Measurements from ENCODE around the gene ANKRD1.

Gene ANKRD1

DNA sequence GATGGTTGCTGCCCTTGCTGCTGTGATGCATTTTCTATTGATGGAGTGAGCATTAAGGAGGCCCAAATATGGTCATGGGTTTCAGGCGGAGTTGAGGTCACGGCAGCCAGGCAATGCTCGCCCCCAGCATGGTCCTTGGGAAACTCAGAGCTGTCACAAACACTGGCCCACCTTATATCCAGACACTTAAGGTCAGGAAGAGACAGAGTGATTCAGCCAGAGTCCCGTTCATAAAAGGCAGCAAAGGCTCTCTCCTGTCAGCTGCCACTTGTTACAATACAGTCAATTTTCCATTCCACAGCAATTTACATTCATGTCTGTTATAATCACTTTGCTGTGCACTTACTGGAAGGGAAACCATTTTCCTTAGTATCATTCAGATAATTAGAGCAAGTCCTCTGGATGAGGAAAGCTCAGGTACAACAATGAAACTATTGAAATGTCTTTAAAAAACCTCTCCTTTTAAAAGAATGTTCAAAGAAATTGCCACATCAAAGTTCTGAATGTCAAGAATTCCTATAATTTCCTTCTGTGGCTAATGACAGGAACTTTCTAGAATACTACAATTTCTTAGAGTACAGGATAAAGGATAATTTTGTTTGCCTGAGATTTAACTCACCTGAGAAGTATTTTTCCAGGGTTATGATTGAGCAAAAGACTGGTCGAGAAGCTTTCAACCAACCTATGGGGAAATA is 14.8 kb upstream of the ANKRD1 start:
- DNase-seq = peak; percentile 33

DNA sequence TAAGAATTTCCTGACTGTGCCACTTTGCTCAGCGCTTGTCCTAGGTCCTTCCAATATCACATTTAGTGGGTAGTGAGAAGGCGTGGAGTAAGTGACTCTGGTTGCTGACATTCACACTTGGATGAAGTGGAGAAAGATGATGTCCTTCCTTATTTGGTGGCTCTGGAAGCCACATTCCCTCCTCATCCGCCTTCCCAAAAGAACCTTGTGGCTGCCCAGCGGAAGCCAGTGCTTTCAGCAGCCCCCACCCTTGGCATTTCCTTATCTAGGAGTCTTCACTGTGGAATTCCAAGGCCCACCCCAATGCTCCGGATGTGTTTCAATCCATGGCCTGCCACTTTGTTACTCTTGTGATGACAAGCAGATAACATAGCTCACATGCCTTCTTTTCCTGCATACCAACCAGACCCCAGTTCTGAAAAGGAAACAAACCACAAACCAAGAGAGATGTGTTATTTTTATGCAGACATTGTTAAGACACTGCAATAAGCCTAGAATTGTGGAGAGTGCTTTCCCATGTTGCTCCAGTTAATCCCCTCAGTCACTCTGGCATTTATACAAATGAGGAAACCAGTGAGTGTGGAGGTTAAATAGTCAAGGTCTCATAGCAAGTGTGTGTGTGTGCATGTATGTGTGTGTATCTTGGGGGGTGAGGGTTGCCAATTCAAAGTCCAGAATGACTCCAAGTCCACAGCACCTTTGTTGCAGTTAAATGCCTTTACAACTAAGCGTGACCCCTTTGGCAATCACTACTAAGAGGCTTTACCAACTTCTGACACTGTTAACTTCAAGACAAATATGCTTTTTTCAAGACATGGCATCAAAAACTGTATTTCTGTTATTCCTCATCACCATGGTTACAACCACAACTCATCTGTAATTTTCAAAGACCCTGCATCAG is 10.3 kb upstream of the ANKRD1 start:
- peak; percentile 100 for DNase-seq

DNA sequence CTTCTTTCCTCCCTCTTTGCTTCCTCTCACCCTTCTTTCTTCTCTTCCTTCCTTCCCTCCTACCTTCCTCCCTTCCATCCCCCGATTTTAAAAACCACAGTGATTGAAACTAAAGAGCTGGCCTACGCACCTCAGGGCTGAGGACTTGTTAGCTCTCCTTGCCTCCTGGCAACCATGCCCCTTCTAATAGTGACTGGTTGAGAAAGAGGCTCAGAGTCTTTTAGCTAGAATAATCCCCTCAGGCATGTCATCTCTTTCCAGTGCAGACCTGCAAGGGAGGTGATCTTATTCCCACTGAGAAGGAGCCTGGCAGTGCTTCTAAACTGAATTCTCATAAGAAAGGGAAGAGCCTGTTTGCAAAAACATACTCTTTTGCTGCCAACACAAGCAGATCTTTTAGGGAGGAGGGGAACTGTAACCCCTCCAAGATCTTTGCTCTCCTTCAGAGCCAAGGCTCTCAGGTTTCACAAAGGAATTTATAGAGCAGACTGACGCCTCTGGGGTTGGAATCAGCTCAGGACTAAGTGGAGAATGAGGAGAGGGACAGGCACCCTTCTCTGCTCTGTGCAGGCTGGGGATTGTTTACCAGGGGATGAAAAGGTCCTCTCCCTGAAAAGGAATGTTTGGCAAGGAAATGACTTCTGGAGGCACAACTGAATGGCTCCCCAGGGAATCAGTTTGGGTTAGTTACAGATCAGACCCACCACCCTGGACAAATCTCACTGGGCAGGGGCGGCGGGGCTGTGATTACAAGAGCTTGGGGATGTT is 9.4 kb upstream of the ANKRD1 start:
- peak; percentile 95 for DNase-seq

DNA sequence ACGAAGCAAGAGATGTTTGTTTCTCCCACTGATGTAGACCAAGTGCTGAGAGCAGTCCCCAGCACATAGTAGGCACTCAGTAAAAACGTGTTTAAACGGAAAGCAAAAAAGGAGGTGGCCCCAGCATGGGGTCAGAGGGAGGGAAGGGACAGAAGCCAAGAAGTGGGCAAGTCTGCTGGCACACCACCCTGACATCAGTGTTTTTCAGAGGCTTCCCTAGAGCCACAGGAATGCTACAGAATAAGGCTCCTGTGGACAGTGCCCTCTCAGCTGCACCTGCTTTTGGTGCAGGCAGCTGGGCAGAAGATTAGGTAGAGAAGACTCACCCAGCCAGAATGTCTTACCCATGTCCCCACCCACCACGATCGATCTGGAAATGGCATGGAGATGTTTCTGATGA is 8.3 kb upstream of the ANKRD1 start:
- DNase-seq = no peak

DNA sequence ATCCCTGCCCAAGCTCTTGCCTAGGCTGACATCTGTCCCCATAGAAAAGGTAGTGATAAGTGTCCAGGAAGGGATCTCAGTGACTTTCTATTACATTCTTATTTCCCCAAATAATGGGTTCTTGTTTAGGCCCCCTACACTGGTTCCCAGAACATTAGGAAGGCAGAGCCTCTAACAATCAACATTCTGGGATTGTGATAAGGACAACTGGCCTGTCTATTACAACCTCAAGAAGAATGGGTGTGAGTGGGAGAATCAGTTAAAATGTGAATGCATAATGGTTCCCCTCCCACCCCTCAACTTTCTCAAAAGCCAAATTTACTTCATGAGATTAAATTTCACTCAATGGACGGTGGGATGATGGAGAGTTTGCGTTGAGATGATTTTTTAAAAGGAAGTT is 6.4 kb upstream of the ANKRD1 start:
- no peak for DNase-seq

DNA sequence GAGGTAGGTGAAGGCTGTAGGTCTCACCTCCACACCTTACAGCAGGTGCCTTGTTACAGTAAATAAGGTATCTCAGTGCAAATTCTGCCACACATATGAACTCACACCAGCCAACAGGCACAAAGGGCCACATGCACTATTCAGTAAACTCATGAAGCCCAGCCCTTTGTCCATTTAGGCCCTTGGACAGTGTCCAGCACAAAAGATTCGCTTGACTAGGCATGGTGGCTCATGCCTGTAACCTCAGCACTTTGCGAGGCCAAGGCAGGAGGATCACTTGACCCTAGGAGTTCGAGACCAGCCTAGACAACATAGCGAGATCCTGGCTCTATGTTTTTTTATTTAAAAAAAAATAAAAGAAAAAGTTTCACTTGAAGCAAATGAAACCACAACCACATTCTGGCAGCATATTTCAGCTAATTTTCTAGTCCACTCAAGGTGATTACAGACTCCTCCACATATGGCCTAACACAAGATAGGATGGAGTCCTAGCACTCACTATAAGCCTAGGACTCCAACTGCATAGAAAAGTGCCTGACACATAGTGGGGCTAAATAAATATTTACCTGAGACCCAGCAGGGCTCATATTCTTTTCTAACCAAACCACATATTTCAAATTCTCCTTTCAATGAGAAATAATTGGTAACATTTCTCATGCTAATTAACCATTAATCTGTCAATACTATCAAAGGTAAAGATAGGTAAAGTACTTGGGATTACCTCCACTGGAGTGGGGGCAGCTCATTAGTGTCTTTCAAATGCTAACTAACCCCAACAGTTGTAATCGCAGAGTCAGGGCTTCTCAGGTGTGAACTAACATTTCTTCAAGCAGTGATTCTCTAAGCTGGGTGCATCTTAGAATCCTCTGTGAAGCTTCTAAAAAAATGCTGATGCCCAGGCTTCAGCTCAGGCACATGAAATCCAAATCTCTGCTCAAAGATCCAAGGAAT is 4.5 kb upstream of the ANKRD1 start:
- DNase-seq = no peak

DNA sequence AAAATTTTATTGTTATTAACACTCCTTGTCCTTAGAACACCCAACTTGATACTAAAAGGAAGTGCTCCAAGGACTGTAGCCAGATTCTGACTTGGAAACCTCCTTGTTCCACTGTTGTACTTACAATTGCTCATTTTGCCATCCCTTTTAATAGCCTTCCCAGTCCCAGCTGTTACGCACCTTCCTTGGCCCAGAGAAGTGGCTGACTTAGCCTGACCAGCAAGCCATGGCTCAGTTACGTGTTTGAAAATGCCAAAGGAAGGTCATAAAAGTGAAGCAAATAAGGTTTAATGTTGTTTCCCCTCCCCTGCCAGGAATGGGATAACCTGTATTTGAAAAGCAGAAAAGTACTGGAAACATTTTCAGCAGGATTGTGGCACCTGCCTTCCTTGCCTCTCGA is 3.7 kb upstream of the ANKRD1 start:
- no peak for DNase-seq

DNA sequence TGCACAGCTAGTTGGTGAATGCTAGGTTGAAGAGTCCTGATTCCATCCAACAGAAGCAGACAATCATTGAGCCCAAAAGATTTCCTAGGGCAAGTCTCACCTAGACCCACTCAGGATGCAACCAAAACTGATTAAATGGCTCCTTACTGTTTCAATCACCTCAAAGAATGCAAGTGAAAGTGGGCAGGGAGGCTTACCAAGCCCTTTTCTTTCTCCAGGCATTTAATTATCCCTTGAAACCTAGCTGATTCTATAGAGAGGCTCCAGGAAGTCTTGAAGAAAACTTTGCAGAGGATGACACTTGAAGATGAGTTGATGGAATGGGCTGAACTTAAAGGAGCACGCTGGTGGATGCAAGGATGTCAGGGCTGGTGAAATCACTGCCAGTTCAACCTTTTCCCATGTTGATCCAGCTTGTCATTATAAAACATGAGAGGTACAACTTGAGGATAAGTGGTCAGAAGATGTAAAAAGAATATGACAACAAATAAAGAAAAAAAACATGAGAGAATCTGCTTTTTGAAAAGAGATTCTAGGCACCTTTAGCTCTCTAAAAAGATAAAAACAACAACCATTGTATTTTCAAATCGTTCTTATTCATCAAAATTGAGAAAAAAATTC is 2.3 kb upstream of the ANKRD1 start:
- DNase-seq = no peak

DNA sequence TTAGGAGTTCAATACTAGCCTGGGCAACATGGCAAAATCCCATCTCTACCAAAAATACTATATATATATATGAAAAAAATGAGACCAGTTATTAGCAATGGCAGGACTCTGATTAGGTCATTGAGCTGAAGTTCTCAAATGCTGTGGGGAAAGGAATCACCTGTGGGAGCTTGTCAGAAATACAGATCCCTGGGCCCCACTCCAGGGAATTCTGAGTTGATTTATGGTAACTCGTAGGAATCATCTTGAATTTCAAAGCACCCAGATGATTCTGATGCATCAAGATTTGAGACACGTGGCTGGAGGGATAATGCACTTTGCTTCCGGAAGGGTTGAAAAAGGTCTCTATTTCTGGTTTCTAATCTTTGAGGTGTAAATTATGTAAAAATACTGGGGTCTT is 1.0 kb upstream of the ANKRD1 start:
- no peak for DNase-seq

DNA sequence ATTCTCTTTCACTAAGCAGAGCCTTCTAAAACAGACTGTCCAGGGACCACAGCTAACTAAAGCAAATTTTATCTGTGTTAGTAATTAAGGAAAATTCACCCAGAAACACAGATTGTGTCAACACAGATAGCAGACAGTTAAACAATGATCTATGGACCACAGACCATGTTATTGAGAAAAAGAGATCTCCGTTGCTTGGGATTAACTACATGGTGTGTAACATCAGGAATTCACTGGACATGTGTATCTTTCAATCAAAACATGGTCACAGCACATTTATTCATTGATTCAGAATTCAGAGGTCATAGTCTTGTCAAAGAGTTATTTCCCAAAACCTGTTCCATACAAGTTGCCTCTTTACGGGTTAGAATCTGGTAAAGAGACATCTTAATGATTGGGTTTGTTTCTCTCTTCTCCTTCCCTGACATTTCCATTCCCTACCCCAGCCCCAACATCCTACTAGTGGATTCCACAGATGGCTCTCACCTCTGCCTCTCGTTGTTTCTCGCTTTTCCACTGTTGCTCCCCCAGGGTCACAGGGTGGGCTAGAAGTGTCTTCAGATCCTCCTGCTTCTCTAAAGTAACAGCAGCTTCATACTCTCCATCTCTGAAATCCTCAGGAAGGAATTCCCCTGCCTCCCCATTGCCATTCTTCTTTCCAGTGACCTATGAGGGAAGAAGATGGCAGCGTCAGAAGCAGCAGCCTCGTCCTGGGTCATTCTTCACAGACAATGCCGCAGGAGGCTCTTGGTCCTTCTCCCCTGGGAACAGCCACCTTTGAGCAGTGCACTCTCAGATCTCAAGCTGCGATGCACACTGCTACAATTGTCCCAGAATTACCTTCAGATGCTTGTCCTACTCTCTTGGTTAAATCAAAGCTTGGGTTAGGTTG is 958 bp downstream of the ANKRD1 start:
- DNase-seq = no peak

DNA sequence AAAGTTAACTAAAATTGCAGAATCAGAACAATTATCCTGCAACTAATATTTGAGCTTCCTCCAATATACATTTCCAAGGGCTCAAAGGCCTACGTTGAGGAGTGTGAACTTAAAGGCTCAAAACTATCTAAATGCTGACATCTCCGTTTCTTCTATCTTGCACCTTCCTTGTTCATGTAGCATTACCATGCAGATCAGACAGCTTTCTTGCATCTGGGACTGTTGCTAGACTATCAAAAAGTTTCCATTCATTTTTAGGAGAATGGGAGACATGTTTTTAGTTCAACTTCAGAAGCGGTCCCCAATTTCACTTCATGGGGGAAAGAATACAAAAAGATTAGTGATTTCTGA is 2.9 kb downstream of the ANKRD1 start:
- no peak for DNase-seq

DNA sequence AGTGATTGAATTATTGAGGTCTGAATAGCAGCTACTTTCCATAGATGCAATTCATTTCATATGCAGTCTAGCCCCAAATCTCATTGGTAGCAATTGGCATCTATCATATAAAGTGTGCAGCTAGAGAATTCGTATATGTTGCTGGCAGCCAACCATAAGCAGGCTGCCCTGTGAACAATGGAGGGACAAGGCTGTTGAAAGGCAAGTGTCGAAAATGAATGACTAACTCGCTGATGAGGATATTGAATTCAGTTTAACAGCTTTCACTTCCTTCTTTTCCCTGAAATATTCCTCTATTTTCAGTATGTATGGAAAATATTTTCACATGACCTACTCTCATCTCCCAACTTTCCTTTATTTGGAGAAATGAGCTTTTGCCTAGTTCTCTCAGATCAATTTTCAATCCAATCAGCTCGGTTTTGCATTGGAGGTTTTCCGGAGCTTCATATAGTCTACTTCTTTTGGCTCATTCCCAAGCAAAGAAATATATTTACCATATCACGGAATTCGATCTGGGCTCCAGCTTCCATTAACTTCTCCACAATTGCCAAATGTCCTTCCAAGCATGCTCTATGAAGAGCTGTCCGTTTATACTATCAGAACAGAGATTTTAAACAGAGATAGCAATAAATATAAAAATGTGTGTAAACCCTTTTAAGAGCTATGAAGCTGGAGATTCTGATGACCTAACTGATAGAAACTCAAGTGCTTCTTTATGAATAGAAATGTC is 3.5 kb downstream of the ANKRD1 start:
- DNase-seq = no peak

DNA sequence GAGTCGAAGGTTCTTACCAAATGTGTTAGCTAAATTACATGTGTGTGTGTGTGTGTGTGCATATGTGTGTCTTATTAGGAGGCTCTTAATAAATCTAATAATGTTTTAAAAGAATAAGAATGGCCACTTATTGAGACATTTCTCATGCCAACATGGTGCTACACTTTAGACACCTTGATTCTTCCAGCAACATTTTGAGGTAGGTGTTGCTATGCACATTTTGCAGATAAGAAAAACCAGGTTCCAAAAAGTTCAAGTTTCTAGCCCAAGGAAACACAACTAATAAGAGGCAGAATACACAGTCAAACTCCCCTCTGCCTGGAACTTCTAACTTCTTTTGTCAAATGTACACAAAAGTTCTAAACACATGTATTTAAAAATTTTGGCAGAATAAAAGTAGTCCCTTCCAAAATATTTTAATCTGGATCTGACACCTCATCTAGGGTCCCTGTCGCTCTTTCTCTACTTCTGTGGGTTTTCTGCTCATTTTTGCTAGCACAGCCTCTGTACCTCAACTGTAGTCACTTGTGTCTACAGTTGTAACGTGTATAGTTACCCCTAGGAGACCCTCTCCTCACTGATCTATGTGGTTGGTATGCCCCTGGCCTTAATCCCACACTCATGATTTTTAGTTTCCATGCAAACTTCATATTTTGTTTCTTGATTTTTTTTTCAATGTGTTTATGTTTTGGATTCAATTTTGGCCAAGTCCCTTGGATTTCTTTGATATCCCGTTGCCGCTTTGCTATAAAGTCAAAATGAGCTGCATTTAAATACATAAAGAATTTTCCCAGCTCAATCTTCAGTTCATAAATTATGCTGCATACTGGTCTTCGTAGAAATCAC is 4.3 kb downstream of the ANKRD1 start:
- no peak for DNase-seq

DNA sequence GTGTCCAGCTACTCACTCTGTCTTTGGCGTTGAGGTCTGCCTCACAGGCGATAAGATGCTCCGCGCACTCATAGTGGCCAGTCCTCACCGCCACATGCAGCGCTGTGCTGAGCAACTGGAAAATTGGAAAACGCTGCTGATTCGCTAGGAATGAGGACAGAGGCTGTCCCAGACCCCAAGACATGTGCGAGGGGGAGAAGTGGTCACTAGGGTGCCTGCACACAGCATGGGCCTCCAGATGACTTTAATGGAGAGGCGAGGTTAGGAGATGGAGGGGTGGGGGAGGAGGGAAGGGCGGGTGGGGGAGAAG is 5.2 kb downstream of the ANKRD1 start:
- no peak for DNase-seq

DNA sequence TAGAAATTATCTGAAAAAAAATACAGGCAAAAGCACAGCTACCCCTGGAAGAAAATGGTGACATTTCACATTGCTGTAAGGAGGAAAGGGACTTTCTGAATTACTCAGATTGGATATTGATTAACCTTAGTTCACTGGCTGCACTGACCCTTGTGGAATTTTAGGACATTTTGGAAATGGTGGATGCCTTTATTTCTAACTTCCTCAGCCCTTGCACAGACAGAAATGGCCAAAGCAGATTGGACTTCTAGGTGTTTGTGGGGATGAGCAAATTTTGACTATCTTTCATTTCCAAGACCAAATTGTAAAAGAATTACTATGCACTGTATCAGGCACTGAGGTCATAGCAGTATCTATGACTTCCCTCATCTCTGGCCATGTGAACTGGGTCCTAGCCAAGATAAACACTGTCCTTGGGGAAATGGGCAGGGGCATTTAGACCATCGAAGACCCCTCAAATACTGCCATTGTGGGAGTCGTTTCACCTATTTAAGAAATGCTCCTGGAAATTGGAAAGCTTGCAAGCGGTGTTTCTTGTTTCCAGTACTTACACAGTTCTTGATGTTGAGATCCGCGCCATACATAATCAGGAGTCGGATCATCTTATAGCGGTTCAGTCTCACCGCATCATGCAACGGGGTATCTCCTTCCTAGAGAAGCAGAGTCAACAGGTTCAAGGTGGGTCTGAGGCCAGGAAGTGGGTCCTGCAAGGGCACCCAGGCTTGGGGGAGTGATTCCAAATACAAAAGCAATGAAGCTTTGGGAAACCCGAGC is 5.7 kb downstream of the ANKRD1 start:
- no peak for DNase-seq

DNA sequence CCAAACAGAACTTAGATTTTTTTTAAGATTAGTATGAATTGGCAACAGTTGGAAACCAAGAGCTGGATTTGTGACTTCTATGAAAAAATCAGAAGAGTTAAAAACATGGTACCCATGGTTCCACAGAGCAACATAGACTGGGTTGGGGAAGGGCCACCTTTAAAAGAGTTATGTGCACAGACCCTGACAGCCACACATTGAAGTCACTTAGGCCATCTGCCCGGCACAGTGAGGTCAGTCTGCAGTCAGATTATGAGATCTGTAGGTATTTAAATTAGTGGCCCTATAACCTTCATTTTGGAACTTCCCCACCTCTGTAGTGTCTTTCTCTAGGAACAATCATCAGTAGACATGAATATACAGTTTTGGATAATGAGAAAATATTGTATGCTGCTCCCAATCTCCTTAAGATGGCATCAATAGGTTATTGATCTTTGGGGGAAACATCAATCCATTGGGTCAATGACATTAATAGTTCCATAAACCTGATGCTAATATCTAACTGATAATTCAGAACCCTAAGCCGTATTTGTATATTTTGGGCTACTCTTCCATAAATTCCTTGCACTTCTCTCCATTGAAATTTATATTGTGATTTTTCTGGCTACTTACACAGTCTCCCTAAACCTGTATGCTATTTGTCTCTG is 7.0 kb downstream of the ANKRD1 start:
- no peak for DNase-seq

DNA sequence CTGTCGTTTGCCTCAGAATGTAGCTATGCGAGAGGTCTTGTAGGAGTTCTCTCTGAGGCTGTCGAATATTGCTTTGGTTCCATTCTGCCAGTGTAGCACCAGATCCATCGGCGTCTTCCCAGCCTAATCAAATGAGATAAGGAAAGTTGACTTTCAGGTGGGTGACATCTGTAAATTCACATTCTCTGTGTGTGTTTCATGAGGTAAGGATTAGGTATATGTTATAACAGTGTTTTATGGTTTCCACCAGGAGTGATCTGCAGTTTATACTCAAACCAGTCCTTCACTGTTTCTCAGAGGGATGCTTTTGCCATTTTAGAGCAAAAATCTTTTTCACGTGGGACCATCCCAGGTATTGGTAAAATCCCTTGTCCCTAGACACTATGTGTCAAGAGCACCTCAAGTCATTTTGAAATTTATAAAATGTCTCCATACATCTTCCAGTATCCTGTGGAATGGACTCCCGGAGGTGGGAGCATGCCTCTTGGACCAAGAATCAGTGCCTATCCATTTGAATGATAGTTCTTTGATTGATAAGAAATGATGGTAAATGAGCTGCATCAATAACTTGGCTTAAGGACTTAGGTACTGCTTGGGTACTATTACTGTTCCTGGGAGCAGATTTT is 7.9 kb downstream of the ANKRD1 start:
- no peak for DNase-seq

DNA sequence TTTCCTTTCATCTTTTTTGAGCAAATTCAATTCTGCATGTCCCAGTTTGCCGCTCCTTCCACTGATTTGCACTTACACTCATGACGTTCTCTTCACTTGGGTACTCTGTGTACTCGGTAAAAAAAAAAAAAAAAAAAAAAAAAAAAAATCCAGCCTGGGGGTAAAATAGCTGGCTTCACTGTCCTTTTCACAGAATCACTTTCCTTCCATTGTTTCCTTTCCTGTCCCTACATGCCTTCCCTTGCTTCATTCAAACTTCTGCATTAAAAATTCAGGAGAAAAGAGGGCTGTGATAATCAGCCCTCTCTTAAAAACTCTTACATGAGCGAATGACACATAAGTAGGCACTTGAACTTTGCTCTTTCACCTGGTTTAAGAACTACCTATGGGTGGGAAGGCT is 8.7 kb downstream of the ANKRD1 start:
- no peak for DNase-seq
